ENCODE measurements around the gene RAD51C.
"Not testable (repeated sequence)": the region's sequence is repeated elsewhere in the genome, so short reads cannot be mapped to it uniquely, and the experiment has no call there.

Gene RAD51C

GRCh38 chr17:58692239-58693055 is at the start of gene RAD51C:
RAD51C (plus strand) TSS chr17:58692602; CDS start chr17:58692644, 42 bp downstream.
- in situ Hi-C loops (cut with HindIII; ENCODE audit: low sequenced_read_pairs) = no loop called here
- peak; percentile 40 for DNase-seq (ENCODE audit: low read depth)
- TF ChIP-seq CTCF (IDR thresholded peaks at IDR 0.05; ENCODE audit: low read depth, low read length, missing control alignments) = peak; percentile 7
- H3K4me3 ChIP-seq (ENCODE audit: low read depth, low read length) = peak within 1 kb of the TSS; percentile 61

DNA sequence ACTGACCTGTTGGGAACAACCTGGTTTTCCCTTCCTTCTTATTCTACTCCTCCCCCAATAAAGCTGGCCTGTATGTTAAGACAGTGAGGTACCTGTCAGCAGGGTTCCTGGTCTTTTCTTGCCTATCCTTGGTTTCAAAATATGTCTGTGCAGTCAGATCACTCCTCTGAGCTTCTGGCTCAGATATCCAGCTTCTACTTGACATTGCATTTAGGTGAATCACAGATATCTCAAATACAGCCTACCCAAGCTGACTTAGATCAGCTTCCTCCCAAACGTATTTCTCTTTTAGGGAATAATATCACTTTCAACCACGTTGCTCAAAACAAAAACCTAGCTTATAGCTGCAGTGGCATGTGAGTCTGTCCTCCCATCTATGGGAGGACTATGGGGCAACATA is 49.3 kb upstream of the RAD51C start:
- DNase-seq (ENCODE audit: low read depth) = peak; percentile 34
- H3K4me3 ChIP-seq (ENCODE audit: low read depth, low read length) = no peak overlapping the region
- in situ Hi-C loops (cut with HindIII; ENCODE audit: low sequenced_read_pairs) = no loop called here
- TF ChIP-seq CTCF (IDR thresholded peaks at IDR 0.05; ENCODE audit: low read depth, low read length, missing control alignments) = no peak

GRCh38 chr17:58648236-58648635 is 44.2 kb upstream of the RAD51C start:
- in situ Hi-C loops (cut with HindIII; ENCODE audit: low sequenced_read_pairs) = no loop called here
- H3K4me3 ChIP-seq (ENCODE audit: low read depth, low read length) = no peak overlapping the region
- no peak for TF ChIP-seq CTCF (IDR thresholded peaks at IDR 0.05; ENCODE audit: low read depth, low read length, missing control alignments)
- no peak for DNase-seq (ENCODE audit: low read depth)

DNA sequence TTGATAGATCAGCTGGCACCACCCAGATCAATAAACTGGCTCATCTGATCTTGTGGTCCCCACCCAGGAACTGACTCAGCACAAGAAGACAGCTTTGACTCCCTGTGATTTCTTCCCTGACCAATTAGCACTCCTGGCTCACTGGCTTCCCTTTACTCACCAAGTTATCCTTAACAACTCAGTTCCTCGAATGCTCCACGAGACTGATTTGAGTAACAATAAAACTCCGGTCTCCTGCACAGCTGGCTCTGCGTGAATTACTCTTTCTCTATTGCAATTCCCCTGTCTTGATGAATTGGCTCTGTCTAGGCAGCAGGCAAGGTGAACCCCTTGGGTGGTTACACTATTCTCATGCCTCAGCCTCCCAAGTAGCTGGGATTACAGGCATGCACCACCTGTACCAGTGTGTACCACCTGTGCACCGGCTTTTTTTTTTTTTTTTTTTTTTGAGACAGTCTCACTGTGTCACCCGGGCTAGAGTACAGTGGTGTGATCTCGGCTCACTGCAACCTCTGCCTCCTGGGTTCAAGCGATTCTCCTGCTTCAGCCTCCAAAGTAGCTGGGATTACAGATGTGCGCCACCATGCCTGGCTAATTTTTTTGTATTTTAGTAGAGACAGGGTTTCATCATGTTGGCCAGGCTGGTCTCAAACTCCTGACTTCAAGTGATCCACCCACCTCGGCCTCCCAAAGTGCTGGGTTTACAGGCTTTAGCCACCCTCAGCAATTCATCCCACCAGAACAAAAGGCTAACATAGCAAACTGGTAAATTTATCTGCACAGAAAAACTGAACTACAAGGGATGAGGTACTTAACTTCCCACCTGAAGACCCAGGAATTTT is 34.2 kb upstream of the RAD51C start:
- DNase-seq (ENCODE audit: low read depth); in situ Hi-C loops (cut with HindIII; ENCODE audit: low sequenced_read_pairs); H3K4me3 ChIP-seq (ENCODE audit: low read depth, low read length): not testable (repeated sequence)

DNA sequence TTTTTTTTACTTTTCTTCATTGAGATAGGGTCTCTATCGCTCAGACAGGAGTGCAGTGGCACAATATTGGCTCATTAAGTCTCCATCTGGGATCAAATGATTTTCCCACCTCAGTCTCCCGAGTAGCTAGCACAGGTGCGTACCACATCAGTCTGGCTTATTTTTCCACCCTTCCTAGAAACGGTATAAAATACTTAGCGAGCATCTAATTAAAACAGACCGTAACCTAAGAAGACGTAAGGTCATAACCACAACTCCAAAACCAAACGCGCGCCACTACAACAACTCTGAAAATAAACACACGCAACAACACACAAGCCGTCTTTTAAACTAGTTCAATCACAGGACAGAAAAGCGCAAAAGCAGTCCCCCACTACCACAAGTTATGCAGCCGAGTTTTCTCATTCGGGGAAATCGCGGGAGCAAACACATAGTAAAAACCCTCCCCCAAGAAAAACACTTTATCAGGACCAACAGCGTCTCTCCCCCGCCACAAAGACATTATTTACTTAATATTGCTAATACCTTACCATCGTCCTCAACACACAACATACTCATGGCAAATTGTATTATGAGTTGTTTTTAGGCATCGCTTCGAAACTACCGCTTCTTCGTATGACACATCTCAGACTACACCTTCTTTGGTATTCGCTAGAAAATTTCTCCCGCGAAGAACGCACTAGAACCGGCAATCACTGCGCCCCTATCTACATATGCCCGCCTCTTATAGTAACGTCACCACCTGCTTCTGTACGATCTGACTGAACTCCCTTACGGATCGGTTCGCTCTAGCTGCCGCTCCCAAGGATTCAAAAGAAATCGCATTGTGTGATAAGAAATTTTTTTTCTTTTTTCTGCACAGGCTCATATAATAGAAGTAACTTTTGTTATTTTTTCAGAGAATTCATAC is 33.3 kb upstream of the RAD51C start:
- in situ Hi-C loops (cut with HindIII; ENCODE audit: low sequenced_read_pairs) = no loop called here
- TF ChIP-seq CTCF (IDR thresholded peaks at IDR 0.05; ENCODE audit: low read depth, low read length, missing control alignments) = no peak
- H3K4me3 ChIP-seq (ENCODE audit: low read depth, low read length) = peak overlapping the region; percentile 41
- DNase-seq (ENCODE audit: low read depth) = peak; percentile 98

DNA sequence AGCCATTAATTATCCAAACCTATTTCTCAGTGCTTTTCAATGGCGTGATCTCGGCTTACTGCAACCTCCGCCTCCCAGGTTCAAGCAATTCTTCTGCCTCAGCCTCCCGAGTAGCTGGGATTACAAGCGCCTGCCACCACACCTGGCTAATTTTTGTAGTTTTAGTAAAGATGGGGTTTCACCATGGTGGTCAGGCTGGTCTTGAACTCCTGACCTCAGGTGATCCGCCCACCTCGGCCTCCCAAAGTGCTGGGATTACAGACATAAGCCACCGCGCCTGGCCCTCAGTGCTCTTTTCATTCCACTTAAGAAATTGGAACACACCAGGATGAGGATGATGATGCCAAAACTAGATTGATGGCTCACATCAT is 32.7 kb upstream of the RAD51C start:
- DNase-seq (ENCODE audit: low read depth); in situ Hi-C loops (cut with HindIII; ENCODE audit: low sequenced_read_pairs): not testable (repeated sequence)
- peak overlapping the region; percentile 41 for H3K4me3 ChIP-seq (ENCODE audit: low read depth, low read length)

GRCh38 chr17:58660621-58661020 is 31.8 kb upstream of the RAD51C start:
- no peak for DNase-seq (ENCODE audit: low read depth)

More at GRCh38 chr17:58660621-58661020, 31.8 kb upstream of the RAD51C start:
- in situ Hi-C loops (cut with HindIII; ENCODE audit: low sequenced_read_pairs) = no loop called here
- TF ChIP-seq CTCF (IDR thresholded peaks at IDR 0.05; ENCODE audit: low read depth, low read length, missing control alignments) = no peak
- no peak overlapping the region for H3K4me3 ChIP-seq (ENCODE audit: low read depth, low read length)

Data from astrocyte of the cerebellum (primary cell).